Vagina (tissue), 2 donors: ENCODE results near the gene MFAP2. TPM values are rescaled to one million over a fixed set of nuclear protein-coding genes. Genes with fewer than 3 reads are reported as not detected.
"Not testable (repeated sequence)": the region's sequence is repeated elsewhere in the genome, so short reads cannot be mapped to it uniquely, and the experiment has no call there.

Source experiments
- DNase-seq, 2 donors: peaks; one replicate each; pipeline ENCODE4 v3.0.0-alpha.2; 2017; ENCODE audit errors: extremely low spot score in 2 of 2
- H3K27ac ChIP-seq: fragments of 200-600 bp; sonication (generic); one replicate; pipeline ENCODE4 v1.5.1; 2019
- H3K27me3 ChIP-seq: fragments of 200-600 bp; sonication (generic); one replicate; pipeline ENCODE4 v1.5.1; 2019
- H3K36me3 ChIP-seq, 2 donors: fragments of 200-600 bp; sonication (generic); one replicate each; pipeline ENCODE4 v1.5.1; 2017 to 2019
- H3K4me1 ChIP-seq: fragments of 200-600 bp; sonication (generic); one replicate; pipeline ENCODE4 v1.5.1; 2019
- H3K4me3 ChIP-seq, 2 donors: fragments of 200-600 bp; sonication (generic); 1 replicate in 1 of 2; 2 replicates in 1 of 2; pipeline ENCODE4 v1.5.1; 2016 to 2019
- H3K9me3 ChIP-seq: fragments of 200-600 bp; sonication (generic); one replicate; pipeline ENCODE4 v1.5.1; 2019
- CTCF ChIP-seq, 3 experiments: fragments of 450-650 bp in 2 of 3; fragments of 200-600 bp in 1 of 3; sonication (generic) in 1 of 3; IDR thresholded peaks; one replicate each; pipeline ENCODE4 v1.5.1; 2017 to 2019; ENCODE audit warnings: antibody characterized with exemption in 3 of 3, mild to moderate bottlenecking in 2 of 3, moderate library complexity in 2 of 3
- POLR2A ChIP-seq, 2 donors: fragments of 450-650 bp; IDR thresholded peaks; one replicate each; pipeline ENCODE4 v1.6.1; 2017; ENCODE audit warnings: antibody characterized with exemption in 2 of 2, mild to moderate bottlenecking in 2 of 2, moderate library complexity in 2 of 2
- POLR2AphosphoS5 ChIP-seq, 2 donors: sonication (generic); formaldehyde crosslinking; IDR thresholded peaks; one replicate each; pipeline ENCODE4 v1.9.0; 2017; ENCODE audit warnings: antibody characterized with exemption in 2 of 2, mild to moderate bottlenecking in 2 of 2, low read depth in 1 of 2; ENCODE audit not compliant: insufficient read depth in 1 of 2
- intact Hi-C: fragments of 100-400 bp; cut with DNase I; formaldehyde crosslinking; loops from one replicate; pipeline ENCODE4 v1.15.1; 2023
- total RNA-seq: library from RNA; depleted of rRNA; stranded (reverse); fragments of >200 nt; gene quantifications from one replicate; pipeline ENCODE4 v1.2.3, GENCODE V29; 2016

MFAP2 gene
- total RNA-seq, 1 donor from 2014 or later: 51.1 TPM

- no peak for DNase-seq
- H3K9me3 ChIP-seq: no peaks in the 10 kb centered on the region
- no peaks in the 10 kb centered on the region for H3K4me1 ChIP-seq
- H3K4me3 ChIP-seq: no peak overlapping the region
- no peak overlapping the region for H3K27ac ChIP-seq
- H3K36me3 ChIP-seq: peaks cover 0 to 53% of the 10 kb centered on the region in 2 donors
- TF ChIP-seq POLR2A (IDR thresholded peaks at IDR 0.05): no peak
- TF ChIP-seq CTCF (IDR thresholded peaks at IDR 0.05): no peak
- no peak for TF ChIP-seq POLR2AphosphoS5 (IDR thresholded peaks at IDR 0.05; ENCODE audit: insufficient read depth in 1 of 2, low read depth in 1 of 2)
- no peaks in the 10 kb centered on the region for H3K27me3 ChIP-seq
- intact Hi-C loops: loop anchor here (5.0 kb wide), 1 partner anchor 324 kb away; no protein-coding TSS in a partner anchor
Measured at GRCh38 chr1:16946646-16947045, 33.8 kb downstream of the MFAP2 start.

GRCh38 chr1:16946185-16946584, 34.2 kb downstream of the MFAP2 start:
- intact Hi-C loops: loop anchor here (5.0 kb wide), 1 partner anchor 324 kb away; no protein-coding TSS in a partner anchor
- H3K9me3 ChIP-seq, H3K4me1 ChIP-seq, H3K4me3 ChIP-seq, H3K27ac ChIP-seq, H3K27me3 ChIP-seq, DNase-seq: not testable (repeated sequence)
- peaks cover 0 to 58% of the 10 kb centered on the region in 2 donors for H3K36me3 ChIP-seq

GRCh38 chr1:16945512-16945911, 34.9 kb downstream of the MFAP2 start:
- intact Hi-C loops: loop anchor here (5.0 kb wide), 1 partner anchor 323 kb away; no protein-coding TSS in a partner anchor
- not testable (repeated sequence) for DNase-seq, H3K4me1 ChIP-seq, H3K4me3 ChIP-seq, H3K9me3 ChIP-seq, H3K27me3 ChIP-seq, H3K27ac ChIP-seq
- peaks cover 0 to 63% of the 10 kb centered on the region in 2 donors for H3K36me3 ChIP-seq

- no peaks in the 10 kb centered on the region for H3K27me3 ChIP-seq
- H3K9me3 ChIP-seq: no peaks in the 10 kb centered on the region
- H3K36me3 ChIP-seq: peaks cover 0 to 74% of the 10 kb centered on the region in 2 donors
- no peak for TF ChIP-seq CTCF (IDR thresholded peaks at IDR 0.05)
- TF ChIP-seq POLR2A (IDR thresholded peaks at IDR 0.05): no peak
- no peak for TF ChIP-seq POLR2AphosphoS5 (IDR thresholded peaks at IDR 0.05; ENCODE audit: insufficient read depth in 1 of 2, low read depth in 1 of 2)
- intact Hi-C loops: no loop called here
- no peak overlapping the region for H3K4me3 ChIP-seq
- DNase-seq: no peak
- no peak overlapping the region for H3K27ac ChIP-seq
- no peaks in the 10 kb centered on the region for H3K4me1 ChIP-seq
Measured at GRCh38 chr1:16944038-16944437, 36.4 kb downstream of the MFAP2 start.

GRCh38 chr1:16939386-16940180, 40.8 kb downstream of the MFAP2 start:
- H3K27me3 ChIP-seq, H3K4me3 ChIP-seq, H3K4me1 ChIP-seq, H3K9me3 ChIP-seq, DNase-seq, H3K27ac ChIP-seq, intact Hi-C loops: not testable (repeated sequence)
- peaks cover 0 to 75% of the 10 kb centered on the region in 2 donors for H3K36me3 ChIP-seq

GRCh38 chr1:16938351-16939321, 41.8 kb downstream of the MFAP2 start:
- Histone ChIP-seq H3K4me1 (no peaks in the 10 kb centered on the region), H3K9me3 (no peaks in the 10 kb centered on the region), H3K27ac (no peak overlapping the region), H3K36me3 (peaks cover 0 to 70% of the 10 kb centered on the region in 2 donors), H3K4me3 (no peak overlapping the region), H3K27me3 (no peaks in the 10 kb centered on the region)
- intact Hi-C loops: no loop called here
- TF ChIP-seq POLR2A (IDR thresholded peaks at IDR 0.05) (no peak), CTCF (IDR thresholded peaks at IDR 0.05) (no peak), POLR2AphosphoS5 (IDR thresholded peaks at IDR 0.05; ENCODE audit: insufficient read depth in 1 of 2, low read depth in 1 of 2) (no peak)
- no peak for DNase-seq

- H3K36me3 ChIP-seq: peaks cover 0 to 66% of the 10 kb centered on the region in 2 donors
- H3K4me3 ChIP-seq, intact Hi-C loops, DNase-seq, H3K27ac ChIP-seq, H3K4me1 ChIP-seq, H3K27me3 ChIP-seq, H3K9me3 ChIP-seq: not testable (repeated sequence)
Measured at GRCh38 chr1:16936580-16936979, 43.8 kb downstream of the MFAP2 start.

- H3K4me1 ChIP-seq, H3K4me3 ChIP-seq, H3K9me3 ChIP-seq, H3K27me3 ChIP-seq, DNase-seq, intact Hi-C loops, H3K27ac ChIP-seq: not testable (repeated sequence)
- peaks cover 0 to 45% of the 10 kb centered on the region in 2 donors for H3K36me3 ChIP-seq
Measured at GRCh38 chr1:16933945-16934344, 46.5 kb downstream of the MFAP2 start.
